ENCODE data around the gene ARHGAP4.

- TF ChIP-seq, protein P1, sequence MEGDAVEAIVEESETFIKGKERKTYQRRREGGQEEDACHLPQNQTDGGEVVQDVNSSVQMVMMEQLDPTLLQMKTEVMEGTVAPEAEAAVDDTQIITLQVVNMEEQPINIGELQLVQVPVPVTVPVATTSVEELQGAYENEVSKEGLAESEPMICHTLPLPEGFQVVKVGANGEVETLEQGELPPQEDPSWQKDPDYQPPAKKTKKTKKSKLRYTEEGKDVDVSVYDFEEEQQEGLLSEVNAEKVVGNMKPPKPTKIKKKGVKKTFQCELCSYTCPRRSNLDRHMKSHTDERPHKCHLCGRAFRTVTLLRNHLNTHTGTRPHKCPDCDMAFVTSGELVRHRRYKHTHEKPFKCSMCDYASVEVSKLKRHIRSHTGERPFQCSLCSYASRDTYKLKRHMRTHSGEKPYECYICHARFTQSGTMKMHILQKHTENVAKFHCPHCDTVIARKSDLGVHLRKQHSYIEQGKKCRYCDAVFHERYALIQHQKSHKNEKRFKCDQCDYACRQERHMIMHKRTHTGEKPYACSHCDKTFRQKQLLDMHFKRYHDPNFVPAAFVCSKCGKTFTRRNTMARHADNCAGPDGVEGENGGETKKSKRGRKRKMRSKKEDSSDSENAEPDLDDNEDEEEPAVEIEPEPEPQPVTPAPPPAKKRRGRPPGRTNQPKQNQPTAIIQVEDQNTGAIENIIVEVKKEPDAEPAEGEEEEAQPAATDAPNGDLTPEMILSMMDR (IDR thresholded peaks at IDR 0.05) = no peak
- TF ChIP-seq POLR2A (IDR thresholded peaks at IDR 0.05) (no peak), EP300 (IDR thresholded peaks at IDR 0.05; ENCODE audit: low read depth) (no peak)
These were observed 62.6 kb downstream of the ARHGAP4 start for GRCh38 chrX:153863251-153863991.
